Progenitor cell of endocrine pancreas (in vitro differentiated cells): ENCODE measurements around the gene GINS1. TPM values are rescaled to one million over a fixed set of nuclear protein-coding genes. Genes with fewer than 3 reads are reported as not detected.

Experiments used
- DNase-seq: peaks from one replicate; pipeline ENCODE4 v3.0.0; 2021; ENCODE audit warnings: low spot score; ENCODE audit not compliant: unreplicated experiment
- H3K27ac Mint-ChIP-seq: 2 replicates; pipeline ENCODE4 v1.8.0; 2021; ENCODE audit warnings: mild to moderate bottlenecking, moderate library complexity, mixed read lengths
- H3K27me3 Mint-ChIP-seq: 2 replicates; pipeline ENCODE4 v1.8.0; 2021; ENCODE audit warnings: mixed read lengths
- H3K36me3 Mint-ChIP-seq: 2 replicates; pipeline ENCODE4 v1.8.0; 2022; ENCODE audit warnings: mixed read lengths; ENCODE audit not compliant: insufficient read depth
- H3K4me1 Mint-ChIP-seq: 2 replicates; pipeline ENCODE4 v1.8.0; 2021; ENCODE audit warnings: low read depth, mixed read lengths
- H3K4me3 Mint-ChIP-seq: 2 replicates; pipeline ENCODE4 v1.8.0; 2021; ENCODE audit warnings: low read depth, mild to moderate bottlenecking, moderate library complexity, mixed read lengths
- H3K9me3 Mint-ChIP-seq: 2 replicates; pipeline ENCODE4 v1.8.0; 2021; ENCODE audit warnings: low read depth, mixed read lengths
- total RNA-seq: library from RNA; stranded (reverse); gene quantifications from 2 replicates; pipeline ENCODE4 v1.2.1, GENCODE V29; 2021
- TF ChIP-seq, protein P1 (sequence below): fragments of 200-600 bp; sonication (generic); IDR thresholded peaks from one replicate; pipeline ENCODE4 v1.5.0; 2021; ENCODE audit warnings: antibody characterized with exemption, mild to moderate bottlenecking; ENCODE audit not compliant: unreplicated experiment

GINS1 gene
- total RNA-seq, 1 donor from 2014 or later, result 25.2 TPM

DNA sequence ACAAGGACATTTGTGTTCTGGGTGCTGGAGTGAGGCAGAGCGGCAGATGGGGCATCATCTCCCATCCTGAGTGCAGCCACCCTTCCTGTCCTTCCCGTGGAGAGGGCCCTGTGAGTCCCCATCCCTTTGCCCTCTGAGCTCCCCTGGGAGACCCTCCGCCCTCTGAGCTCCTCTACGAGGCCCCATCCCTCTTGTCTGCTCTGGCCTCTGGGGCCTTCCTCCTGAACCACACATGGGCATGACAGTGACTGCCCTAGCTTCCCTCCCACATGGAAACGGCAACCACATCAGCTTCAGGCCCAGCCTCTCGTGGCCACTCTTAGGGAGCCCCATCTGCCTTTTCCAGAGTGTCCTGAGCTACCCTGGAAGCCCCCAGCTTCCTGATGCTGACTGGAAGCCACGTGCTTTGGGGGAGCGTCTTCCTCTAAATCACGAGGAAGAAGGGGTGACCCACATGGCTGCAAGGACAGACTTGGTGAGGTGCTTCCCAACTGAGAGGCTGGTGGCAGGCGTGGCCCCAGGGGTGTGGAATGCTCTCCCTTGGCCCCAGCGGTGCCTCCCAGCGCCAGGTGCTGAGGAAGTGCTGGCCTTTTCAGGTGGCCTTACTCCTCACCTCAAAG, 52.6 kb downstream of the GINS1 start:
- TF ChIP-seq, protein P1, sequence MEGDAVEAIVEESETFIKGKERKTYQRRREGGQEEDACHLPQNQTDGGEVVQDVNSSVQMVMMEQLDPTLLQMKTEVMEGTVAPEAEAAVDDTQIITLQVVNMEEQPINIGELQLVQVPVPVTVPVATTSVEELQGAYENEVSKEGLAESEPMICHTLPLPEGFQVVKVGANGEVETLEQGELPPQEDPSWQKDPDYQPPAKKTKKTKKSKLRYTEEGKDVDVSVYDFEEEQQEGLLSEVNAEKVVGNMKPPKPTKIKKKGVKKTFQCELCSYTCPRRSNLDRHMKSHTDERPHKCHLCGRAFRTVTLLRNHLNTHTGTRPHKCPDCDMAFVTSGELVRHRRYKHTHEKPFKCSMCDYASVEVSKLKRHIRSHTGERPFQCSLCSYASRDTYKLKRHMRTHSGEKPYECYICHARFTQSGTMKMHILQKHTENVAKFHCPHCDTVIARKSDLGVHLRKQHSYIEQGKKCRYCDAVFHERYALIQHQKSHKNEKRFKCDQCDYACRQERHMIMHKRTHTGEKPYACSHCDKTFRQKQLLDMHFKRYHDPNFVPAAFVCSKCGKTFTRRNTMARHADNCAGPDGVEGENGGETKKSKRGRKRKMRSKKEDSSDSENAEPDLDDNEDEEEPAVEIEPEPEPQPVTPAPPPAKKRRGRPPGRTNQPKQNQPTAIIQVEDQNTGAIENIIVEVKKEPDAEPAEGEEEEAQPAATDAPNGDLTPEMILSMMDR, result no peak
- no peak for DNase-seq
- H3K4me1 Mint-ChIP-seq, result no peaks in the 10 kb centered on the region
- peak overlapping the region; percentile 71 for H3K27ac Mint-ChIP-seq
- no peak overlapping the region for H3K4me3 Mint-ChIP-seq
- no peaks in the 10 kb centered on the region for H3K9me3 Mint-ChIP-seq
- H3K27me3 Mint-ChIP-seq, result no peaks in the 10 kb centered on the region
- peaks cover 35% of the 10 kb centered on the region for H3K36me3 Mint-ChIP-seq

DNA sequence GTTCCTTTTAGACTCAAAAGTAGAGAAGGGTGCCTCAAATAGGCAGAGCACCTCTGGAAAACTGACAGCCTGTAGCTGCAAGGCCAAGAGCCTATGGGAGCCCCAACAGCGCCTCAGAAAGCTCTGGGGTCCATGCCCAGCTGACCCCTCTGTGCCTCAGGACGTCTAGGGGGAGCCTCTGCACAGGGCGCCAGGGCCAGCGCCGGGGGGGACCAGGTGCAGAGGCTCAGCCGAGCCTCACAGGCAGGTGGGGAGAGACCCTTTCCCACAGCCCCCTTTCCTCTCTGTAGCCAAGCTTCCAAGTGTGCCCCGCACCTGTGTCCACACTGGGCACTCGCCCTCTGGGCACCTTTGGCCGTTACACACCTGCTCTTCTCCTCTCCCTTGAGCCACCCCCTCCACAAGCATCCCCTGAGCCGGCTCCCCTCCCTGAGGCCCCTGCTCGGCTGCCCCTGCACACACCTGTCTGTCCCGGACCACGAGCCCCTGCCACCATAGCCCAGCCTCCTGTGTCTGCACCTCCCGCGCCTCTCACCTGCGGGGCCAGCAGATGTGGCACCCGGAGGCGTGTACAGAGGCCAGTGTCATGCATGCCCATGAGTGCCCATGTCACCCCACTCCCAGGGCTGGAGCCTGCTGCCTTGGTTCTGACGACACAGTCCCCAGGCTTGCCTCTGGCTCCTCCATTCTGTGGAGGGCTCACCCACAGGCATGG, 53.2 kb downstream of the GINS1 start:
- Mint-ChIP-seq H3K27me3 (no peaks in the 10 kb centered on the region), H3K9me3 (no peaks in the 10 kb centered on the region), H3K4me3 (no peak overlapping the region), H3K27ac (no peak overlapping the region), H3K36me3 (peaks cover 31% of the 10 kb centered on the region), H3K4me1 (no peaks in the 10 kb centered on the region)
- TF ChIP-seq, protein P1, result no peak
- DNase-seq, result no peak

DNA sequence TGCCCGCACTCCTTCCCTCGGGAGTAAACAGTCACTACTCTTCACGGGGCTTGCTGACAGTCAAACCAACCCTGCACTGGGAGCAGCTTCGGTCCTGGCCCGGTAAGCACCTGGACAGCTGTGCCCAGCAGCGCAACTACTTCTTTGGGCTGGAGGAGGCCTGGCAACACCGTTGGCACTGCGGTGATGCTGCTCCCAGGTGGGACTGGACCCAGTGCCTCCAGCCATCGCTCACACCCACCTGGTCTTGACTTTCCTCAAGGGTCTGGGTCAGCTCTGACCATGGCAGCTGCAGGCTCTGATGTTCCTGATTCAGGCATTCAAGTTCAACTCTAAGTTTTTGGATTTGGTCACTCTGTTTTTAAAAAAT, 53.8 kb downstream of the GINS1 start:
- Mint-ChIP-seq H3K36me3 (peaks cover 31% of the 10 kb centered on the region), H3K4me3 (no peak overlapping the region), H3K4me1 (no peaks in the 10 kb centered on the region), H3K9me3 (no peaks in the 10 kb centered on the region), H3K27ac (peak overlapping the region; percentile 20), H3K27me3 (no peaks in the 10 kb centered on the region)
- DNase-seq, result no peak
- TF ChIP-seq, protein P1, result no peak

DNA sequence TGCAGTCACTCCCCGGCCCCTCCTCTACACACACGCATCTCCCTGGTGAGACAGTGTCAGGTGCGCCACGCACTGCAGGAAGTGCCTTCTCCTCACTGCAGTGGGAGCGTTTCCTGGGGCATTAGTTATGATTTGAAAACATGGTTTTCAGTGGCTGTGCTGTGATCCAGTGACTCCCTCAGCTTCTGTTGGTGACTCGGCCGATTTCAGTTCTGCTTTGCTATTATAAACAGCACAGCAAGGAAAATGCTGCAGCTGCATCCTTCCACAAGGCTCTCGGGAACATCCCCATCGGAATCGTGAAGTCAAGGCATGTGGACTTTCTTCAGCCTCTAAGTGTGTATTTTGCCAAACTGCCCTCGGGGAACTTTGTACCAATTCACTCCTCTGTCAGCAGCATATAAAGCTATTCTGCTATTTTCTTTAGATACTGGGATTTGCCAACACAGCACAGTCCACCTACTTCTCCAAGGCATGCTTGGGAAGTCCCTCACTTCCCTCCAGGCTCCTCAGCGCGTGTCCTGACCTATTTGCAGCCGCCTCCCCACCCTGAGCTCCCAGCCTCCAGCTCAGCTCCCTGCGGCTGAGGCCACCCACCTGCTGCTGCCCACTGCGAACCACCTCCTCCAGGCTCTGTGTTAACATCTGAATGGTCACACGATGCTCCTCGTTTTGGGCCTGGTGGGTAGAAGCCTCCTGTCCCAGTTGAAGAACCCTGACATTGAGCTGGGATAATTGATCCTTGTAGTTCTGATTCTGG, 54.5 kb downstream of the GINS1 start:
- no peaks in the 10 kb centered on the region for H3K9me3 Mint-ChIP-seq
- H3K4me3 Mint-ChIP-seq, result no peak overlapping the region
- TF ChIP-seq, protein P1, result no peak
- DNase-seq, result no peak
- no peaks in the 10 kb centered on the region for H3K27me3 Mint-ChIP-seq
- H3K36me3 Mint-ChIP-seq, result peaks cover 32% of the 10 kb centered on the region
- no peaks in the 10 kb centered on the region for H3K4me1 Mint-ChIP-seq
- H3K27ac Mint-ChIP-seq, result peak overlapping the region; percentile 64

DNA sequence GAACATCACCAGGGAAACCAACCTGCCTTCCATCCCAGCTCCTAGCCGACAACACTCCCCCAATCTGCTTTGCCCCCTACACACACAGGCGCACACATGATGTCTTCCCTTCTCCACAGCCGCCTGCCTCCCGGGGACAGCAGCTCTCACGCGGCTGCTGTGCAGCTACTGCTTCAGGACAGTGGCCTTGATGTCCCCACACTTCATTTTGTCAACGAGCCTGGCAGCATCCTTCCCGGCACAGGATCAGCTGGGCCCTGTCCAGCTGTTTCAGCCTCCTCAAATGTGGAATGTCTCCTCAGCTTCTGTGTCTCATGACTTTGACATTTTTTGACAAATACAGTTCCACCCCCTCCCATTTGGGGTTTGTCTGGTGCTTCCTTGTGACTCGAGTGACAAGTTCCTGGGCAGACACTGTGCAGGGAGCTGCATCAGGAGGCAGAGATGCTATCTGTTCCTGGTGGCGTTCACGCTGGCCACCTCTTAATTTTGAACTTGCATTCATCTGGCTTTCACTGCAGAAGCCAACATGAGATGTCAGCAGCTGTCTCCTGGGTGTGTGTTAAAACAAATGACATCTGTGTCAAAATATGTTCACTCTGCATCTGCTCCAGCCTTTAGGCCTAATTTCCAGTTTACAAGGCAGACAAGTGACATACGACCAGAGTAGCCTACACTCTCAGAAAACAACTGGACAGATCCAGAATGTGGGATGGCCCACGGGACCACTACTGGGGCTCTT, 57.2 kb downstream of the GINS1 start:
- H3K9me3 Mint-ChIP-seq, result no peaks in the 10 kb centered on the region
- no peak for DNase-seq
- peak overlapping the region; percentile 94 for H3K27ac Mint-ChIP-seq
- H3K4me1 Mint-ChIP-seq, result no peaks in the 10 kb centered on the region
- peaks cover 31% of the 10 kb centered on the region for H3K36me3 Mint-ChIP-seq
- no peak overlapping the region for H3K4me3 Mint-ChIP-seq
- H3K27me3 Mint-ChIP-seq, result no peaks in the 10 kb centered on the region
- TF ChIP-seq, protein P1, result no peak
